SK-N-SH (cell line): ENCODE results near the gene AGAP1. TPM values are rescaled to one million over a fixed set of nuclear protein-coding genes. Genes with fewer than 3 reads are reported as not detected.

Experiments
- CTCF ChIA-PET: fragments of 300-600, 350-600 bp; formaldehyde crosslinking; extraction: SDS; loops from one replicate; lab custom pipeline; 2021; lab: Yijun Ruan, JAX
- POLR2A ChIA-PET: fragments of 350-600 bp; sonication (Branson Sonifier 250); formaldehyde crosslinking; extraction: SDS; loops from one replicate; lab custom pipeline; 2020; ENCODE audit warnings: antibody characterized with exemption, inconsistent platforms; lab: Yijun Ruan, JAX
- DNase-seq: peaks from one replicate; pipeline ENCODE4 v3.0.0; 2012
- H2AFZ ChIP-seq: fragments of 200-600 bp; sonication (generic); 2 replicates; pipeline ENCODE4 v1.8.1; 2016; ENCODE audit warnings: antibody characterized with exemption, mild to moderate bottlenecking, low read depth
- H3F3A ChIP-seq: fragments of 200-600 bp; sonication (generic); replicated peaks from 2 replicates; pipeline ENCODE3; 2016; ENCODE audit warnings: antibody characterized with exemption, mild to moderate bottlenecking; ENCODE audit not compliant: insufficient read depth
- H3K27ac ChIP-seq, 2 experiments: fragments of 200-500 bp in 1 of 2; fragments of 200-600 bp in 1 of 2; sonication (Bioruptor generic) in 1 of 2; sonication (generic), shearing (Covaris generic) in 1 of 2; 2 replicates each; pipeline versions ENCODE4 v1.5.1 to v1.6.1; 2014 to 2016; ENCODE audit warnings: low read depth in 2 of 2, inconsistent platforms in 1 of 2, low read length in 1 of 2, mild to moderate bottlenecking in 1 of 2, mixed read lengths in 1 of 2
- H3K27me3 ChIP-seq: fragments of 200-600 bp; sonication (generic), shearing (Covaris generic); 2 replicates; pipeline ENCODE4 v1.6.1; 2016; ENCODE audit warnings: mixed run types; ENCODE audit not compliant: insufficient read depth
- H3K36me3 ChIP-seq, 2 experiments: fragments of 200-500 bp in 1 of 2; fragments of 200-600 bp in 1 of 2; sonication (Bioruptor generic) in 1 of 2; sonication (generic) in 1 of 2; replicated peaks in 1 of 2; 2 replicates each; pipeline versions ENCODE3 to v1.5.1; 2014 to 2016; ENCODE audit warnings: low read length in 1 of 2, mild to moderate bottlenecking in 1 of 2; ENCODE audit not compliant: insufficient read depth in 2 of 2, control insufficient read depth in 1 of 2
- H3K4me1 ChIP-seq, 2 experiments: fragments of 200-500 bp in 1 of 2; fragments of 200-600 bp in 1 of 2; sonication (Bioruptor generic) in 1 of 2; sonication (generic), shearing (Covaris generic) in 1 of 2; 2 replicates each; pipeline versions ENCODE4 v1.5.1 to v1.6.1; 2014 to 2016; ENCODE audit warnings: low read depth in 1 of 2, low read length in 1 of 2, mixed run types in 1 of 2; ENCODE audit not compliant: insufficient read depth in 2 of 2, control insufficient read depth in 1 of 2
- H3K4me2 ChIP-seq: fragments of 200-600 bp; sonication (generic), shearing (Covaris generic); 2 replicates; pipeline ENCODE4 v1.6.1; 2017; ENCODE audit warnings: mixed run types
- H3K4me3 ChIP-seq, 2 experiments: fragments of 200-500 bp in 1 of 2; fragments of 200-600 bp in 1 of 2; sonication (Bioruptor generic) in 1 of 2; sonication (generic), shearing (Covaris generic) in 1 of 2; 2 replicates each; pipeline versions ENCODE4 v1.5.1 to v1.8.1; 2014 to 2016; ENCODE audit warnings: low read depth in 2 of 2, inconsistent platforms in 1 of 2, low read length in 1 of 2, mild to moderate bottlenecking in 1 of 2, mixed read lengths in 1 of 2, moderate library complexity in 1 of 2
- H3K79me2 ChIP-seq: fragments of 200-600 bp; sonication (generic); 2 replicates; pipeline ENCODE4 v1.8.1; 2017; ENCODE audit warnings: mild to moderate bottlenecking; ENCODE audit not compliant: insufficient read depth
- H3K9ac ChIP-seq: fragments of 200-600 bp; sonication (generic); 2 replicates; pipeline ENCODE4 v1.6.1; 2017; ENCODE audit warnings: mixed run types
- H3K9me2 ChIP-seq: fragments of 200-600 bp; sonication (generic); 2 replicates; pipeline ENCODE4 v1.6.1; 2017; ENCODE audit warnings: mixed run types
- H3K9me3 ChIP-seq: fragments of 200-600 bp; sonication (generic); 2 replicates; pipeline ENCODE4 v1.6.1; 2017; ENCODE audit warnings: mixed run types, mild to moderate bottlenecking, moderate library complexity
- H4K20me1 ChIP-seq: fragments of 200-600 bp; sonication (generic); 2 replicates; pipeline ENCODE4 v1.6.1; 2017; ENCODE audit warnings: mild to moderate bottlenecking, mixed run types; ENCODE audit not compliant: insufficient read depth
- CHD2 ChIP-seq: fragments of 150-350 bp; IDR thresholded peaks from 2 replicates; pipeline ENCODE4 v1.6.1; 2018; ENCODE audit warnings: low read length; ENCODE audit not compliant: partially characterized antibody
- ELF1 ChIP-seq: IDR thresholded peaks from 2 replicates; pipeline ENCODE4 v1.4.0; 2012
- EP300 ChIP-seq, 2 experiments: IDR thresholded peaks; 2 replicates each; pipeline versions ENCODE4 v1.4.0 to v1.6.1; 2012; ENCODE audit warnings: borderline replicate concordance in 1 of 2, low read depth in 1 of 2, low read length in 1 of 2
- FOSL2 ChIP-seq: IDR thresholded peaks from 2 replicates; pipeline ENCODE4 v1.4.0; 2012; ENCODE audit warnings: low read depth, mild to moderate bottlenecking, moderate library complexity, borderline replicate concordance
- GABPA ChIP-seq: IDR thresholded peaks from 2 replicates; pipeline ENCODE4 v1.4.0; 2012; ENCODE audit warnings: low read depth, mild to moderate bottlenecking
- GATA2 ChIP-seq: sonication (generic); formaldehyde crosslinking; IDR thresholded peaks from 2 replicates; pipeline ENCODE4 v1.5.0; 2020; ENCODE audit warnings: mild to moderate bottlenecking, missing genetic modification reagents
- MEF2A ChIP-seq: IDR thresholded peaks from 2 replicates; pipeline ENCODE4 v1.4.0; 2012; ENCODE audit warnings: low read depth, borderline replicate concordance
- SMC3 ChIP-seq: IDR thresholded peaks from 2 replicates; pipeline ENCODE4 v1.6.1; 2012; ENCODE audit warnings: low read depth, low read length, improper control_type of control experiment
- TAF1 ChIP-seq: IDR thresholded peaks from 2 replicates; pipeline ENCODE4 v1.6.1; 2012; ENCODE audit warnings: low read depth, mild to moderate bottlenecking, low read length, moderate library complexity, borderline replicate concordance
- TCF12 ChIP-seq: IDR thresholded peaks from 2 replicates; pipeline ENCODE4 v1.4.0; 2012
- TEAD4 ChIP-seq: IDR thresholded peaks from 2 replicates; pipeline ENCODE4 v1.4.0; 2012; ENCODE audit warnings: mild to moderate bottlenecking, borderline replicate concordance; ENCODE audit not compliant: insufficient read depth
- USF2 ChIP-seq: fragments of 150-350 bp; IDR thresholded peaks from 2 replicates; pipeline ENCODE4 v1.6.1; 2017; ENCODE audit warnings: antibody characterized with exemption, low read length, low read depth, borderline replicate concordance
- ZBTB33 ChIP-seq: IDR thresholded peaks from 2 replicates; pipeline ENCODE4 v1.4.0; 2012; ENCODE audit warnings: low read depth, borderline replicate concordance
- WGBS: methylation state at CpG from one replicate; pipeline ENCODE4 v1.1.6; 2017; ENCODE audit warnings: low lambda C conversion rate; 5-methylcytosine and 5-hydroxymethylcytosine counted together
- polyA plus RNA-seq, 3 experiments: library from polyadenylated mRNA; depleted of rRNA; stranded (reverse); fragments of >200 nt; gene quantifications; 2 replicates each; pipeline ENCODE4 v1.2.3, GENCODE V29; 2012
- TF ChIP-seq, protein P1 (sequence below): IDR thresholded peaks from 2 replicates; pipeline ENCODE4 v1.6.1; 2012; ENCODE audit warnings: mild to moderate bottlenecking, low read depth, low read length, moderate library complexity

AGAP1 gene
- polyA plus RNA-seq, 1 of the 3 experiments (the other 2 are of a cell fraction): 8.8 TPM

- ChIA-PET CTCF (interaction anchor here (2.5 to 10.9 kb wide), 5 partner anchors 9 to 423 kb away, joined by 13 to 163 read pairs (median 27); no protein-coding TSS in a partner anchor), POLR2A (no interaction called here)
- Histone ChIP-seq H3K9me2 (no peaks in the 10 kb centered on the region), H4K20me1 (no peaks in the 10 kb centered on the region), H3K27me3 (no peaks in the 10 kb centered on the region), H3F3A (peaks cover 4% of the 10 kb centered on the region), H3K4me3 (no peak overlapping the region), H3K4me2 (no peak overlapping the region), H3K79me2 (no peaks in the 10 kb centered on the region), H3K36me3 (no peaks in the 10 kb centered on the region), H3K9me3 (no peaks in the 10 kb centered on the region), H2AFZ (no peak overlapping the region), H3K9ac (no peak overlapping the region), H3K27ac (no peak overlapping the region), H3K4me1 (no peaks in the 10 kb centered on the region; a peak in 1 of 4 replicates)
- TF ChIP-seq TAF1 (no peak), FOSL2 (no peak)
- TF ChIP-seq, protein P1, sequence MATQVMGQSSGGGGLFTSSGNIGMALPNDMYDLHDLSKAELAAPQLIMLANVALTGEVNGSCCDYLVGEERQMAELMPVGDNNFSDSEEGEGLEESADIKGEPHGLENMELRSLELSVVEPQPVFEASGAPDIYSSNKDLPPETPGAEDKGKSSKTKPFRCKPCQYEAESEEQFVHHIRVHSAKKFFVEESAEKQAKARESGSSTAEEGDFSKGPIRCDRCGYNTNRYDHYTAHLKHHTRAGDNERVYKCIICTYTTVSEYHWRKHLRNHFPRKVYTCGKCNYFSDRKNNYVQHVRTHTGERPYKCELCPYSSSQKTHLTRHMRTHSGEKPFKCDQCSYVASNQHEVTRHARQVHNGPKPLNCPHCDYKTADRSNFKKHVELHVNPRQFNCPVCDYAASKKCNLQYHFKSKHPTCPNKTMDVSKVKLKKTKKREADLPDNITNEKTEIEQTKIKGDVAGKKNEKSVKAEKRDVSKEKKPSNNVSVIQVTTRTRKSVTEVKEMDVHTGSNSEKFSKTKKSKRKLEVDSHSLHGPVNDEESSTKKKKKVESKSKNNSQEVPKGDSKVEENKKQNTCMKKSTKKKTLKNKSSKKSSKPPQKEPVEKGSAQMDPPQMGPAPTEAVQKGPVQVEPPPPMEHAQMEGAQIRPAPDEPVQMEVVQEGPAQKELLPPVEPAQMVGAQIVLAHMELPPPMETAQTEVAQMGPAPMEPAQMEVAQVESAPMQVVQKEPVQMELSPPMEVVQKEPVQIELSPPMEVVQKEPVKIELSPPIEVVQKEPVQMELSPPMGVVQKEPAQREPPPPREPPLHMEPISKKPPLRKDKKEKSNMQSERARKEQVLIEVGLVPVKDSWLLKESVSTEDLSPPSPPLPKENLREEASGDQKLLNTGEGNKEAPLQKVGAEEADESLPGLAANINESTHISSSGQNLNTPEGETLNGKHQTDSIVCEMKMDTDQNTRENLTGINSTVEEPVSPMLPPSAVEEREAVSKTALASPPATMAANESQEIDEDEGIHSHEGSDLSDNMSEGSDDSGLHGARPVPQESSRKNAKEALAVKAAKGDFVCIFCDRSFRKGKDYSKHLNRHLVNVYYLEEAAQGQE: no peak
- DNase-seq: no peak
- WGBS: 100% methylated on average over 6 of the region's 6 CpGs
These were observed 263.8 kb downstream of the AGAP1 start for GRCh38 chr2:235757640-235758039.

- WGBS: 83% methylated on average over 20 of the region's 20 CpGs
- POLR2A ChIA-PET: no interaction called here
- no peaks in the 10 kb centered on the region for H3K27me3 ChIP-seq
- H3K9me3 ChIP-seq: no peaks in the 10 kb centered on the region
- no peak overlapping the region for H3K9ac ChIP-seq
- no peaks in the 10 kb centered on the region for H3K4me1 ChIP-seq
- CTCF ChIA-PET: interaction anchor here (1.6 to 10.9 kb wide), 4 partner anchors 16 to 417 kb away, joined by 7 to 163 read pairs (median 26); no protein-coding TSS in a partner anchor
- no peak overlapping the region for H3K27ac ChIP-seq
- H4K20me1 ChIP-seq: no peaks in the 10 kb centered on the region
- no peaks in the 10 kb centered on the region for H3K9me2 ChIP-seq
- H3K36me3 ChIP-seq: peaks cover 0 to 2% of the 10 kb centered on the region in 2 experiments
- DNase-seq: no peak
- H3K79me2 ChIP-seq: no peaks in the 10 kb centered on the region
- H3K4me3 ChIP-seq: no peak overlapping the region
- H3K4me2 ChIP-seq: no peak overlapping the region
- H2AFZ ChIP-seq: no peak overlapping the region
- H3F3A ChIP-seq: peaks cover 11% of the 10 kb centered on the region
- no peak for TF ChIP-seq TAF1
- no peak for TF ChIP-seq GATA2 (CRISPR knock-in tag)
- TF ChIP-seq, protein P1: no peak
- TF ChIP-seq ZBTB33: no peak
- TF ChIP-seq CHD2: no peak
- TF ChIP-seq ELF1: no peak
- TF ChIP-seq TEAD4: no peak
- no peak for TF ChIP-seq EP300 (IDR thresholded peaks at IDR 0.05; ENCODE audit: borderline replicate concordance in 1 of 2, low read depth in 1 of 2, low read length in 1 of 2)
- no peak for TF ChIP-seq TCF12
- no peak for TF ChIP-seq MEF2A
- TF ChIP-seq SMC3: no peak
- TF ChIP-seq GABPA: no peak
- no peak for TF ChIP-seq USF2
These were observed 269.2 kb downstream of the AGAP1 start for GRCh38 chr2:235762832-235763598.
